GM18526 (cell line): ENCODE results near the gene MTHFSD.

Experiments used
- POLR2A ChIP-seq: IDR thresholded peaks from 3 replicates; pipeline ENCODE4 v1.6.1; 2011; ENCODE audit not compliant: insufficient read length; ENCODE audit errors: extremely low read depth

The MTHFSD gene

GRCh38 chr16:86531641-86532525 is 23.2 kb downstream of the MTHFSD start:
- no peak for TF ChIP-seq POLR2A

GRCh38 chr16:86531191-86531545 is 23.9 kb downstream of the MTHFSD start:
- TF ChIP-seq POLR2A, result no peak

- TF ChIP-seq POLR2A, result no peak
Measured at GRCh38 chr16:86530251-86531190, 24.5 kb downstream of the MTHFSD start.

GRCh38 chr16:86529160-86529559 is 25.9 kb downstream of the MTHFSD start:
- TF ChIP-seq POLR2A, result no peak

- TF ChIP-seq POLR2A, result no peak
Measured at GRCh38 chr16:86528061-86528929, 26.7 kb downstream of the MTHFSD start.

- no peak for TF ChIP-seq POLR2A
Measured at GRCh38 chr16:86527366-86527765, 27.7 kb downstream of the MTHFSD start.

GRCh38 chr16:86525696-86526095 is 29.3 kb downstream of the MTHFSD start:
- no peak for TF ChIP-seq POLR2A

GRCh38 chr16:86524029-86524428 is 31.0 kb downstream of the MTHFSD start:
- TF ChIP-seq POLR2A, result no peak

GRCh38 chr16:86523166-86523740 is 31.8 kb downstream of the MTHFSD start:
- TF ChIP-seq POLR2A, result no peak

GRCh38 chr16:86522634-86523033 is 32.4 kb downstream of the MTHFSD start:
- TF ChIP-seq POLR2A, result no peak

- no peak for TF ChIP-seq POLR2A
Measured at GRCh38 chr16:86521236-86522197, 33.5 kb downstream of the MTHFSD start.

GRCh38 chr16:86520317-86521210 is 34.5 kb downstream of the MTHFSD start:
- TF ChIP-seq POLR2A, result no peak
